Activated CD4-positive, CD25-positive, alpha-beta regulatory T cell treated with anti-CD3 and anti-CD28 coated beads, Interleukin-2, amount 50 U/mL, for 24 hours (primary cell): ENCODE data around the gene KSR1.
A peak's percentile ranks its signal among the peaks of the same experiment; 100 is the strongest.

Experiments used
- ATAC-seq, 2 donors: fragments of 150-1000 bp; cut with Tn5 transposase; one replicate each; pipeline ENCODE4 v1.10.0; 2021; ENCODE audit warnings: mild to moderate bottlenecking in 1 of 2, moderate library complexity in 1 of 2

The KSR1 gene

GRCh38 chr17:27475070-27475673 is 18.9 kb downstream of the KSR1 start:
- peak; percentile 25 to 34 for ATAC-seq

GRCh38 chr17:27475981-27476895 is 20.0 kb downstream of the KSR1 start:
- ATAC-seq, result no peak

GRCh38 chr17:27477050-27477888 is 21.0 kb downstream of the KSR1 start:
- ATAC-seq, result no peak

GRCh38 chr17:27477971-27478684 is 21.9 kb downstream of the KSR1 start:
- no peak for ATAC-seq

- no peak for ATAC-seq
Measured at GRCh38 chr17:27478901-27479538, 22.8 kb downstream of the KSR1 start.

- no peak for ATAC-seq
Measured at GRCh38 chr17:27479838-27480237, 23.6 kb downstream of the KSR1 start.

GRCh38 chr17:27480699-27481098 is 24.5 kb downstream of the KSR1 start:
- no peak for ATAC-seq

- peak; percentile 84 to 93 for ATAC-seq
Measured at GRCh38 chr17:27481327-27481726, 25.1 kb downstream of the KSR1 start.

- ATAC-seq, result no peak
Measured at GRCh38 chr17:27485125-27485524, 28.9 kb downstream of the KSR1 start.

GRCh38 chr17:27485716-27486495 is 29.7 kb downstream of the KSR1 start:
- ATAC-seq, result no peak

- no peak for ATAC-seq
Measured at GRCh38 chr17:27486741-27487140, 30.5 kb downstream of the KSR1 start.

GRCh38 chr17:27488231-27488630 is 32.0 kb downstream of the KSR1 start:
- no peak for ATAC-seq

- ATAC-seq, result no peak
Measured at GRCh38 chr17:27489045-27489715, 32.9 kb downstream of the KSR1 start.

- ATAC-seq, result no peak
Measured at GRCh38 chr17:27490391-27490790, 34.1 kb downstream of the KSR1 start.

- ATAC-seq, result peak in 1 of 2 donors; percentile 24
Measured at GRCh38 chr17:27491713-27492190, 35.5 kb downstream of the KSR1 start.

GRCh38 chr17:27492470-27492869 is 36.2 kb downstream of the KSR1 start:
- ATAC-seq, result no peak

- ATAC-seq, result no peak
Measured at GRCh38 chr17:27493088-27493487, 36.8 kb downstream of the KSR1 start.

- ATAC-seq, result no peak
Measured at GRCh38 chr17:27494192-27495091, 38.2 kb downstream of the KSR1 start.

- ATAC-seq, result no peak
Measured at GRCh38 chr17:27495460-27495859, 39.2 kb downstream of the KSR1 start.
